HG03196 (cell line): ENCODE results near the gene CLPTM1.
A peak's percentile ranks its signal among the peaks of the same experiment; 100 is the strongest.
"Not testable (repeated sequence)": the region's sequence is repeated elsewhere in the genome, so short reads cannot be mapped to it uniquely, and the experiment has no call there.

Experiments
- ATAC-seq: cut with Tn5 transposase; IDR thresholded peaks from one replicate; pipeline ENCODE4 v1.9.1; 2021; ENCODE audit not compliant: unreplicated experiment

The CLPTM1 gene

DNA sequence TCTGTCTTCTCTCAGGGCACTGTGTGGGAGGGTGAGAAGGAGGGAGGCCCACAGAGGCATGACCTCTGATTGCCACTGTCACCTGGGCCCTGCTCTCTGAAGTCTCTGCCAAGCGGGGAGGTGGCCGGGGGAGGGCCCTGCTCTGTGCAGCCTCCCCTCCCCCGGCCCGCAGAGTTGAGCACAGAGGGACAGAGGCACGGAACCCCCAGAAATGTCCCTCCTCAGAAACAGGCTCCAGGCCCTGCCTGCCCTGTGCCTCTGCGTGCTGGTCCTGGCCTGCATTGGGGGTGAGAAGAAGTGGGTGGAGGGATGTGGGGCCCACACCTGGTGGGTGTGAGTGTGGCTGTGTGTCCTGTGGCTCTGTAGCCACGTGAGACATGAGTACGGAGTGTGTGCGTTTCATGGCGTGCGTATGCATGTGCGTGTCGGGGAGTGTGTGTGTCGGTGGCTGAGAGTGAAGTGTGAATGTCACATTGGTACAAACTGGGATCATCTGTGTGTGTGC, 13.1 kb upstream of the CLPTM1 start, which contains the start of gene APOC4:
TSS of gene APOC4 (plus strand) at position 171 of the 505 bp plus-strand sequence. CDS start at position 212, 41 bp downstream.
- ATAC-seq: no peak

DNA sequence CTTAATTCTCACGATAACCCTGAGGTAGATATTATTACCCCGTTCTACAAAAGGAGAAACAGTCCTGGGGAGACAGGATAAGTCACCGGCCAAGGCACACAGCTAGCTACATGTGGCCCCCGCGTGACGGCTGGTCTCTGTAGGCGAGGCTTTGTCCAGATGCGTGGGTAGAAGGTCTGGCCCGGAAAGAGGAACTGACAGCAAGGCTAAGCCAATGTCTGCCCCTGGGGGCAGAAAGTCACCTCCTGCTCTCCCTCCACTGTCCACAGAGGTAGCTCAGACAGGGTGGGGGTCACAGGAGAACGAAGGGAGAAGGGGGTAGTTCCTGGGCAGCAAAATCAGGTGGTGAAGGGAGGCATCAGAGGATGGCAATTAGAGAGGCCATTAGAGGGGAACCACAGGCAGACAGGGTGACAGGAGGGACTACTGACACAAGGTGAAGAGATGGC, 11.4 kb upstream of the CLPTM1 start:
- peak; percentile 48 for ATAC-seq

DNA sequence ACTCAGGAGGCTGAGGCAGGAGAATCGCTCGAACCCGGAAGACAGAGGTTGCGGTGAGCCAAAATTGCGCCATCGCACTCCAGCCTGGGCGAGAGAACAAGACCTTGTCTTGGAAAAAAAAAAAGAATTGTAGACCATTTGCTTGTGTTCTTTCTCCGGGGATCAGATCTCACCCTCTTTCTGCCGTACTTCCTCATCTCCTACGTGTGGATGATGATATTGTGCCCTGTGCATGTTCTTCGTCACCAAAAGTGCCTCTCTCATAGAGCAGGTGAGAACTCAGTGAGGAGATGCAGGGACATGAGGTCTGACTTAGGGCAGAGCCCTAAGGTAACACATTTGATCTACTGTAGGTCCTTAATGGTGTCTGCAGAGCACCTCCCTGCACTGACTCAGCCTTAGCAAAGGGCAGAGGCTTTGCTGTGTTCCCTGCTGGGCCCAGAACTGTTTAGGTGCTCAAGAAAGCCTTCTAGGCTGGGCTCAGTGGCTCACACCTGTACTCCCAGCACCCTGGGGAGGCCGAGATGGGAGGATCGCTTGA, 8.1 kb upstream of the CLPTM1 start:
- ATAC-seq: no peak

DNA sequence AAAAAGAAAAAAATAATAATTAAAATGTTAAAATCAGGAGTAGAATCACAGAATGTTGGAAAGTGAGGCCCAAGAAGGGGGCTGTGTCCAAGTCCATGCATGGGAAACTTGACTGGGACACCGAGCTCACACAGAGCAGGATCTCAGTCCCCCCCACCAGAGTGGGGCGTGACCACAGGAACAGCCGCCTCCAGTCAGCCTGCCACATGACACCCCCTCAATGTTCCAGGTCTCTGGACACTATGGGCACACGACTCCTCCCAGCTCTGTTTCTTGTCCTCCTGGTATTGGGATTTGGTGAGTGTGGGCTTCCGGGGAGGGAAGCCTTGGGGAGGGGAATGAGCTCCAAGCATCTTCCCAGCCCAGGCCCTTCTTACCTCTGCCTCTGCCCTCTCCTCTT, 6.9 kb upstream of the CLPTM1 start:
- no peak for ATAC-seq

DNA sequence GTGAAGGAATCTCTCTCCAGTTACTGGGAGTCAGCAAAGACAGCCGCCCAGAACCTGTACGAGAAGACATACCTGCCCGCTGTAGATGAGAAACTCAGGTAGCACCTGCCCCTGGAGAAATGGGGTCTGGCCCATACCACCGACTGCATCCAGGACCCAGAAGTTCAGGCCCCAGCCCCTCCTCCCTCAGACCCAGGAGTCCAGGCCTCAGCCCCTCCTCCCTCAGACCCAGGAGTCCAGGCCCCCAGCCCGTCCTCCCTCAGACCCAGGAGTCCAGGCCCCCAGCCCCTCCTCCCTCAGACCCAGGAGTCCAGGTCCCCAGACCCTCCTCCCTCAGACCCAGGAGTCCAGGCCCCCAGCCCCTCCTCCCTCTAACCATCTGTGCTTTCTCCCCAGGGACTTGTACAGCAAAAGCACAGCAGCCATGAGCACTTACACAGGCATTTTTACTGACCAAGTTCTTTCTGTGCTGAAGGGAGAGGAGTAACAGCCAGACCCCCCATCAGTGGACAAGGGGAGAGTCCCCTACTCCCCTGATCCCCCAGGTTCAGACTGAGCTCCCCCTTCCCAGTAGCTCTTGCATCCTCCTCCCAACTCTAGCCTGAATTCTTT, 6.3 kb upstream of the CLPTM1 start:
- no peak for ATAC-seq

DNA sequence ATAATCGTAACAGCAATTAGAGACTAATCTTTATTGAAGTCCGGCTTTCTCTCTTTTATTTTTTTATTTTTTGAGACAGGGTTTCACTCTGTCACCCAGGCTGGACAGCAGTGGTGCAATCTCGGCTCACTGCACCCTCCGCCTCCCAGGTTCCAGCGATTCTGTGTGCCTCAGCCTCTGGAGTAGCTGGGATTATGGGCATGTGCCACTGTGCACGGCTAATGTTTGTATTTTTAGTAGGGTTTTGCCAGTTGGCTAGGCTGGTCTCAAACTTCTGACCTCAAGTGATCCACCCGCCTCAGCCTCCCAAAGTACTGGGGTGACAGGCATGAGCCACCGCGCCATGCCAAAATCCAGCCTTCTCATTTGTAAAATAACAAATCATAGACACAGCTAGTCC, 5.6 kb upstream of the CLPTM1 start:
- no peak for ATAC-seq

DNA sequence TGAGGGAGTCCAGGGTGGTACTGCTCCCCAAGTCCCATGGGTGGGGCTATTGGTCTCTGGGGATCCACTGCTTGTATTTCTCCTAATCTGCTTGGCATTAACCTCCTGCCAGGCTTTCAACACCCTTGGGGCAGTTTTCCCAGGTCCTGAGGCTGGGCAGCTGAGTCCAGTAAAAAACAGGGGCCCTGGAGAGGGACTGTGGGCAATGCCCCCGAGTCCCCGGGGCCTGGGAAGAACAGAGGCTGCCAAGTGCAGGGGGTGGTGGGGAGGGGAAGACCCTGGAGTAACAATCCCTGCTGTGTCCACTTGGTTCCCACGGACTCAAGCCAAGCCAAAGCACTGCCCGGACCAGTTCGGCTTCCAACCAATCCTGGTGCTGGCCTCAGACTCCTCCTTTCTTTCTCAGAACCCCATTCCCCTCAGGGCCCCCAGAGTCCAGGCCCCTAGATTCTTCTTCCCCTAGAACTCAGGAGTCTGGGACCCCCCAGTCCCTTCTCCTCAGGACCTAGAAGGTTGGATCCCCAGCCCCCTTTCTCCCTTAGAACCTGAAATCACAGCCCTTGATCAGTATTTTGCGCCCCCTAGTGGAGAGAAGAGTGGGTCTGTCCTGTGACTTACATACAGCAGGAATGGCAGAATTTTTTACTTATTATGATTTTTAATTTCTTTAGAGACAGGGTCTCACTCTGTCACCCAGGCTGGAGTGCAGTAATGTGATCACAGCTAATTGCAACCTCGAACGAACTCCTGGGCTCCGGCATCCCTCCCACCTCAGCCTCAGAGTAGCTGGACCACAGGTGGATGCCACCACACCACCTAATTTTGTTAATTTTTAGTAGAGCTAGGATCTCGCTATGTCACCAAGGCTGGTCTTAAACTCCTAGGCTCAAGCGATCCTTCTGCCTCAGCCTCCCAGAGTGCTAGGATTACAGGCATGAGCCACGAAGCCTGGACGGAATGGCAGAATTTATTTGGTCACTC, 3.7 kb upstream of the CLPTM1 start:
- ATAC-seq: no peak

DNA sequence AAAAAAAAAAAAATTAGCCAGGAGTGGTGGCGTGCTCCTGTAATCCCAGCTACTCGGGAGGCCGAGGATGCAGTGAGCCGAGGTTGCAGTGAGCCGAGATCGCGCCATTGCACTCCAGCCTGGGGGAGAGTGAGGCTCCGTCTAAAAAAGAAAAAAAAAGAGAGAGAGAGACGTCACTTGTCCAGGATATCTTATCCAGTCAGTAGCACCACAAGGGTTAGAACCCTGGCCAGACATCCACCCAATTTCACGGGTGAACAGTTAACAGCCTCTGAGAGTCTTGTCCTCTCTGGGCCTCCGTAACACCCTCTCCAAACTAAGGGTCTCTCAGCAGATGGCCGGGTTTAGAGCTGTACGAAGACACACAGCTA, 917 bp upstream of the CLPTM1 start:
- ATAC-seq: no peak

DNA sequence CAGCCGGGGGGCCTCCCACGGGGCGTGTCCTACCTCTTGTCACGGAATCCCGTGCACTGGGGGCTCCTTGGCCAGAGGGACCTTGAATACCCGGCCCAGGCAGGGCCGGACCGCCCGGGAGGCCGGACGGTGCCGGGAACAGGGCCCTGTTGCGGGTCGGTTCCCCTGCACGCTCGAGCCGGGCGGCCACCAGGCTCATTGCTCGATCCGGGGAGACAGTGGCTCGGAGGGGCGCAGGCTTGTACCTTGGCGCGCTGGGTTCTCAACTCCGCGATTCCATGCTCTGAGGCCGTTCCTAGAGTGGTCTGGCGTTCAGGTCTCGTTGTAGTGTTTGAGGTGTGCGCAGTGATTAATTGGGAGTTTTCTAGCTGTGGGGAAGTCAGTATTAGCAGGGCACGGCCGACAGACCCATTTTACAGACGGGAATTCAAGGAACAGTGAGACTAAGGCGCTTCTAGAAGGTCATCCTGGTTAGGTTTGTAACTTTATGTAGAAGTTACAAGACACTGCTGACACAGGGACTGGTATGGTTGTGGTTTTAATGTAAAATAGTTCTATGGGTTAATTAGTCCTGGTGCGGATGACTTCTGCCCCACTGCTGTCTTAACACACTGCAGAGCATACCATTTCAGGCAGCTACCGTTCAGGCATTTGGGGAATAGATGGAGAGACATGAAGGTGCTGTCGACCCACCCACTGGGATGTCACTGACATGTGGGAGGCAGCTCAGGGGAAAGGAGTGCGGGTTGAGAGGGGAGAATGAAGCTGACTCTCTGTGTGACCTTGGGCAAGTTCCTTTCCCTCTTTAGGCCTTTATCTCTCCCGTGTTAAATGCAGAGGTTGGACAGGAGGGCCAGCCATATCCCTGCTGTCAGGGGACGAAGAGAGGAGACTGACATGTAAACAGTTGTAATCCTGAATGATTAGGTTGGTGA, 592 bp downstream of the CLPTM1 start:
- peak; percentile 6 for ATAC-seq

DNA sequence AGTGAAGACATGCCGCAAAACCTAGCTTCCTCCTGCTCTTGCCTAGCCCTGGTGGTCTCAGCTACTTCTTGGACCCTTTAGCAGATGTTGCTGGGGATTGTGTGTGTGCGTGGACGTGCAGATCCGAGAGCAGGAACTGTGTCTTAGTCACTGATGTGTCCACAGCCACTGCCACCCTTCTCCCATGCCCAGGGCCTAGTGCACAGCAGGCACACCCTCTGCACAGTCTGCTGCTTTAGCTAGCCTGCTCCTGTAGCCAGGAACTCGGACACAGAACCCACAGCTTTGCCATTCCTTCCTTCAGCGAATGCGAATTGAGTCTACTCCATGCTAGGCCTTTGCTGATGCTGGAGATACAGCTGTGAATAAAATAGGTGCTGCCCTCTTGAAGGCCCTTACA, 2.3 kb downstream of the CLPTM1 start:
- no peak for ATAC-seq

DNA sequence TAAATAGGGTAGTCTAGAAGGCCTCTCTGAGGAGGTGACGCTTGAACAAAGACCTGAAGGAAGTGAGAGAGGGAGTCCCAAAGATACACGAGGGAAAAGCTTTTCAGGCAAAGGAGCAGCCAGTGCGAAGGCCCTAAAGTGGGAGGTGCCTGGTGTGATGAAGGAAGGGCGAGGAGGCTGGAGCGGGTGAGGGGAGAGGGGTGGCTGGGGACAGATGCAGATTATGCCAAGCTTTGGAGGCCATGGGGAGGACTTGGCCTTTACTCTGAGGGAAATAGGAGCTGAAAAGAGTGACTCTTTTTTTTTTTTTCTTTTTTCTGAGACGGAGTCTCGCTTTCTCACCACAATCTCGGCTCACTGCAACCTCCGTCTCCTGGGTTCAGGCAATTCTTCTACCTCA, 2.9 kb downstream of the CLPTM1 start:
- ATAC-seq: no peak

DNA sequence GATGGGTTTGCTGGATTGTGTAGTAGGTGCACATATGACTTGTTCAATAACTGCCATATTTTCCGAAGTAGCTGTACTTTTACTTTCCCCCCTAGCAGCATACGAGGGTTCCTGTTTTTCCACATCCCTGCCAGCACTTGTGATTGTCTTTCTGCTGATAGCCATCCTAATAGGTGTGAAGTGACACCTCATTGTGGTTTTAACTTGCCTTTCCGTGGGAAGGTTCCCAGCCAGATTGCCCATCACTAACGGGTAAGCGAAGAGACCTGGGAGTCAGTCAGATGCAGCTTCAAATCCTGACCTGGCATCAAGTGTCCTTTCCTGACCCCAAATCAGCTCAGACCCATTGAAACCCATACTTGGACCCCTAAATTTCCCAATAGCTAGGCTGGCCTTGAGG, 4.5 kb downstream of the CLPTM1 start:
- ATAC-seq: no peak

DNA sequence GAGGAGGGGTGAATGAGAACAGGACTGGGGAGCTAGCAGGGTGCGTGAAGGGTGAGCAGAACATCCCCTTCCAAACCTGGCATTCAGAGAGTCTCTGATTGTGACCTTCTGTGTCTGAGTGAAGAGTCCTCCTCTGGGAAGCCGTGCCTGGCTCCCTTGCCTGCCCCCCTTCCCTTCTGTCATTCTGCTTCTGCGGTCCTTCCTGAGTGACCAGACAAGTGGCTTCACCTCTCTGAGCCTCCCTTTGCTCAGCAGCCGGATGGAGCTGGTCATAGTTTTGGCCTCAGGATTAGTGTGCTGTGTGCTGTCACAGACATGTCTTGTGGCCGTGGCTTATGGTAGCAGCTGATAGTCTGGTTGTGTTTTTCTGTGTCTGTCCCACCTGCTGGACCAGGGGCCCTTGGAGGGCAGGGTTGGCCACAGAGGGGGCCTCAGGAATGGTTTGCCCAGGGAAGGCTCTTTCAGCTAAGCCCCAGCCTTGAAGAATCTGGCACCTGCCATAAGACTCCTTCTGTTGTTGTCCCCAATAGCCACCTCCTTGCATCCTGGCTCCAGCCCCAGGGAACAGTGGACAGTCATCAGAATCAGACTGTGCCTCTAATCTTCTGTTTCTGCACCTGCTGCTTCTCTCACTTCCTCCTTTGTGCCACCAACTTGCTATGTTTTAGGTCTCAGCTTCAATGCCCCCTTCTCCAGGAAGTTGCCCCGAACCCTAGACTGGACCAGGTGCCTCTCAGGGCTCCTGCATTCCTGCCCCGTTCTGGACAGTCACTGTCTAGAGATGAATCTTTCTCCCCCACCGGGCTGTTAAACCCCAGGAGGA, 5.9 kb downstream of the CLPTM1 start:
- no peak for ATAC-seq

DNA sequence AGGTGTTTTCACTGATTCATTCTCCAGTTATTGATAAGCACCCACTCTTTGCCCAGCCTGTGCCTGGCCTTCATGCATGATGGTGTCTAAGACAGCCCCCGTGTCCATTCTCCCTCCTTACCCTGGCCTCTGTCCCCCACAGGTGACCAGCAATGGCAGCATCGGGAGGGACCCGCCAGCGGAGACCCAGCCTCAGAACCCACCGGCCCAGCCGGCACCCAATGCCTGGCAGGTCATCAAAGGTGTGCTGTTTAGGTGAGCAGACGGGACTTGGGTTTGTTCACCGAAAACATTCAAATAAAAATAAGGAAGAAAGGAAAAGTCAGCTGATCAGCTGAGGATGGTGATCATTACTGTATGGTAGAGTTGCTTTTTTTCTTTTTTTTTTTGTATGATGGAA, 6.6 kb downstream of the CLPTM1 start:
- no peak for ATAC-seq

DNA sequence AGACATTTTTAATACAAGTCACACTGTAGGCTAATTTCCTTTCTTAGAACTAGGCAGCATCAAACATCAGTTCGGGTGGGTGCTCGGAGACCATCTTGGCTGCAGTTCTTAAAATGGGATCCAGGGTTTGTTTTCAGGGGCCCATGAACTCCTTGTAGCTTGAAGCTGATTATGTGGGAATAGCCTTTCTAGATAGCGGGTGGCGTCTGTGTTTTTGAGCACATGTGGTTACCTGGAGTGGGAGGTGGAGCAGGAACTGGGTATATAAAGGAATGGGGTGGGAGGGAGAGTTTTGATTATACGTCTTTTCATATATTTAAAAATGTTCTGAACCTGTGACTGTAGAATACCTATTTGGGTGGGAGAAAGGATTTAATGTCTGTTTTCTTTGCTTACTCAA, 12.9 kb downstream of the CLPTM1 start:
- ATAC-seq: no peak

DNA sequence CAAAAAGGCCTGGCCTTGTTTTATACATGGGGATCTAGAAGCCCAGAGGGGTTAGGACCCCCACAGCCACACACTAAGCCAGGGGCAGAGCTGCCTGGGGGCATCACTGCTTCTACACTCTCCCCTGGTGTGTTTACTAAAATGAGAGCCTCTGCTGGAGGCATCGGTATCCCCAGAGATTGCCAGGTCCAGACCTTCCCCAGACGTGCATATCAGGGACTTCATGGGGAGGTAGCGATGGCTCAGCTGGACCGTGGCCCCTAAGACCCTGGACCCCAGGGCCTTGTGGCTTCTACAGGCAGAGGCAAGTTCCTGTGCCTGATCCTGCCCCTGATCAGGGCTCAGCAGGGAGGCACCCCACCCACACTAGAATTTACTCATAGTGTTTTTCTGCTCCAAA, 13.5 kb downstream of the CLPTM1 start:
- ATAC-seq: no peak

DNA sequence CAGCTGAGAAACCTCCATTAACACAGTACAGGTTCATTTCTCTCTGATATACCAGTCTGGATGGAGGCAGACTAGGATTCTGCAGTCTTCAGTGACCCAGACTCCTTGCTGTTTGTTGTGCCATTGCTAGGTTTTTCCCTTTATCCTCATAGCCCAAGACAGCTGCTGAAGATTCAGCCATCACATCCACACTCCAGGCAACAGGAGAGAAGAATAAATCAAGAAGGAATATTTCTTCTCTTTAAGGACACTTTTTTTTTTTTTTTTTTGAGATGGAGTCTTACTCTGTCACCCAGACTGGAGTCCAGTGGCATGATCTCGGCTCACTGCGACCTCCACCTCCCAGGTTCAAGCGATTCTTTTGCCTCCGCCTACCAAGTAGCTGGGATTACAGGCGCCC, 14.3 kb downstream of the CLPTM1 start:
- ATAC-seq: no peak

DNA sequence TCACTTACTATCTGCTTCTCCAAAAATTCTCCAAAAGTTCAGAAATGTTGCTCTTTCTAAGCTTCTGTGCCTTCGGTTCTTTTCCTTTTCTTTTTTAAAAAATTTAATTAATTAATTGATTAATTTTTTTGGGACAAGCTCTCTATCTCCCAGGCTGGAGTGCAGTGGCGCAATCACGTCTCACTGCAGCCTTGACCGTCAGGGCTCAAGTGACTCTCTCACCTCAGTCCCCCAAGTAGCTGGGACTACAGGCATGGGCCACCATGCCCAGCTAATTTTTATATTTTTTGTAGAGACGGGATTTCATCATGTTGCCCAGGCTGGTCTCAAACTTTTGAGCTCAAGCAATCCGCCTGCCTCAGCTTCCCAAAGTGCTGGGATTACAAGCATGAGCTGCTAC, 16.3 kb downstream of the CLPTM1 start:
- ATAC-seq: not testable (repeated sequence)

DNA sequence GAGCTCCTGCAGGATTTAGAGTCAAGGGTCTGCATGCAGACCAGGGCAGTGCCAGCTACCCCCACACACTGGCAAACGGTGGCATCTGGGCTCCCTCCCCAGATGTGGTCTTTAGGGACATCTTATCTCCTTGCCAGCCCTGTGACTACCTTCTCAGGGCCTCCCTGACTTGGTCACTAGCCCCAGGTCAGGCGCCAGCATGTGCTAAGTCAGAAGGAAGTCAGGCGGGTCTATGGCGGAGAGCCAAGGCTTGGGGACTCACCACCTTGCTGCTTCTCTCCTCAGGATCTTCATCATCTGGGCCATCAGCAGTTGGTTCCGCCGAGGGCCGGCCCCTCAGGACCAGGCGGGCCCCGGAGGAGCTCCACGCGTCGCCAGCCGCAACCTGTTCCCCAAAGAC, 17.6 kb downstream of the CLPTM1 start:
- no peak for ATAC-seq
